Activated T-cell treated with anti-CD3 and anti-CD28 coated beads, Interleukin-2, amount 50 U/mL, for 1 hour (primary cell): ENCODE data around the gene CHRM1.
"Not testable (repeated sequence)": the region's sequence is repeated elsewhere in the genome, so short reads cannot be mapped to it uniquely, and the experiment has no call there.

Experiments used
- DNase-seq: peaks from one replicate; pipeline ENCODE4 v3.0.0-alpha.2; 2020

Gene CHRM1

DNA sequence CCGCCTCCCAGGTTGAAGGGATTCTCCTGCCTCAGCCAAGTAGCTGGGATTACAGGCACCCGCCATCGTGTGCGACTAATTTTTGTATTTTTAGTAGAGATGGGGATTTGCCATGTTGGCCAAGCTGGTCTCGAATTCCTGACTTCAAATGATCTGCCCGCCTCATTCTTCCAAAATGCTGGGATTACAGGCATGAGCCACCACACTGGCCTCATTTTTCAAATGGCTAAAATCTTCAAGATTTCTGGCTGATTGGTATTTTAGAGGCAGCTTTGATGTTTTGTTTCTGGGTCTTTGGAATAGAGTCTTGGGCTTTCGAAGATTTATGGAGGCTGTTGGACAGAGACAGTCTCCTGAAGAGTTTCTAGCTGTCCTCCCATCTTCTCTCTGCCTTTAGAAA lies 46.3 kb downstream of the CHRM1 start:
- no peak for DNase-seq

DNA sequence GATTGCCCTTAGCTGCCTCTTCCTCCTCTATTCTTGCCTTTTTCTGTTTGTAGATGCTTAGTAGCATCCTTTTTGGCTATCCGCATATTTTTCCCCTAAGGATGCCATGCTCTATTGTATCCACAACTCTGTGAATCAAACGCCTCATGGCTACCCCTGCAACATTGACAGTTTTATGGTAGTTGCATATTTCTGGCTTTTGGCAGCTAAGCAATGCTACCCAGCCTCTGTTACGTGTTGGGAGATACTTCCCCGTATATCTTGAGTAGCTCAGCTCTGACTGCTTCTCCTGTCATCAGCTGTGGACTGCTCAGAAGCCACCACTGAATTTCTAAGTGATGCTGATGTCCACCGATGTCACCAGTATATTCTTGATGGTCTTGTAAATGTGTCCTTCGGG lies 55.5 kb downstream of the CHRM1 start:
- DNase-seq = no peak

DNA sequence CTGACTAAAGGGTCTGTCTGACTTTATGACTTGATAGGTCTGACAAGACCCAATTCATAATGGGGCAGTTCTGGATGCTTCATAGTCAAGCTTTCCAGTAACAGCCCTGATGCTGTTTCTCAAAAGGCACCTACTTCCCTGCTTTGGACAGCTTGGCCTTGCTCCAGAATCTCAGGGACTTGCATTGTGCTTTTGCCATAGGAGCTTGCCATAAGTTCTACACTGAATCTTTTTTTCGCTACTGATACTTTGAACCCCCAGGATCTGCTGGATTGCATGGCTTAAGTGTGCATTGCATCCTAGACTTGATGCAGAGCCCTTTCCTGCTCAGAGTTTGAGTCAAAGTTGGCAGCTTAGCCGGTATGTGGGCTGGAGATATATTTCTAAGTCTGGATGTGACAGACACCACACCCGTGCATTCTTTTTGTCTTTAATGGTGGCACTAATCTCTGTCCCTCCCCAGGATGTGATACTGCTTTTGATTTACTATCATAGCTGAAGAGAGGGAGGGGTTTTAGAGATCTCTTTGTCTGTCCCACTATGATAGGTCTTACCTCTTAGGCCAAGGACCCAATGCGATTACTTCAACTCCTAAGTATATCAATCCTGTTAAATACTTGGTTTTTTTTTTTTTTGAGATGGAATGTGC lies 57.4 kb downstream of the CHRM1 start:
- no peak for DNase-seq

DNA sequence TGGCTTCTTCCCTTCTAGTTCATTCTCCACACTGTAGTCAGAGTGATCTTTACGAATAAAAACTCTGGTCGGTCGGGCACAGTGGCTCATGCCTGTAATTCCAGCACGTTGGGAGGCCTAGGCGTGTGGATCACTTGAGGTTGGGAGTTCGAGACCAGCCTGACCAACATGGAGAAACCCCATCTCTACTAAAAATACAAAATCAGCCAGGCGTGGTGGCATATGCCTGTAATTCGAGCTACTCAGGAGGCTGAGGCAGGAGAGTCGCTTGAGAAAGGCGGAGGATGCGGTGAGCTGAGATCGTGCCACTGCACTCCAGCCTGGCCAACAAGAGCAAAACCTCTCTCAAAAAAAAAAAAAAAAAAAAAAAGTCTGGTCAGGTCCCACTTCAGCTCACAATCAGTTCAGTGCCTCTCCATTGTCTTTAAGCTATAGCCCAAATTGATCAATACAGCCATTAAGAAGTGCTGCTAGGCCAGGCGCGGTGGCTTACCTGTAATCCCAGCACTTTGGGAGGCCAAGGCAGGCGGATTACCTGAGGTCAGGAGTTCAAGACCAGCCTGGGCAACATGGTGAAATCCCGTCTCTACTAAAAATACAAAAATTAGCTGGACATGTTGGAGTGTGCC lies 59.5 kb downstream of the CHRM1 start:
- DNase-seq = not testable (repeated sequence)

DNA sequence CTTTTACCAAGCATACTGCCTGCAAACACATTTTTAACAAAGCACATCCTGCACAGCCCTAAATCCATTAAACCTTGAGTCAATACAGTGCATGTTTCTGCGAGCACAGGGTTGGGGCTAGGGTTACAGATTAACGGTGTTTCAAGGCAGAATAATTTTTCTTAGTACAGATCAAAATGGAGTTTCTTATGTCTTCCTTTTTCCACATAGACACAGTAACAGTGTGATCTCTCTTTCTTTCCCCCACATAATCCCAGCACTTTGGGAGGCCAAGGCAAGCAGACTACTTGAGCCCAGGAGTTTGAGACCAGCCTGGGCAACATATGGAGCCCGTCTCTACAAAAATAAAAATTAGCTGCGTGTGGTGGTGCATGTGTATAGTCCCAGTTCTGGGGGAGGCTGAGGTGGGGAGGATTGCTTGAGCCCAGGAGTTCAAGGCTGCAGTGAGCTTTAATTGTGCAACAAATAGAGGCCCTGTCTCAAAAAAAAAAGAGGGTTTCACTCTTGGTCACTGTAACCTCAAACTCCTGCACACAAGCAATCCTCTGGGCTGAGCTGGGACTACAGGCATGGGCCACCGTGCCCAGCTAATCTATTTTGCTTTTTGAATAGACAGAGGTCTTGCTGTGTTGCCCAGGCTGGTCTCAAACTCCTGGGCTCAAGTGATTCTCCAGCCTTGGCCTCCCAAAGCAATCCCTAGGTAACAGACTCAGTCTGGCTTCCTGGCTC lies 60.2 kb downstream of the CHRM1 start:
- no peak for DNase-seq

DNA sequence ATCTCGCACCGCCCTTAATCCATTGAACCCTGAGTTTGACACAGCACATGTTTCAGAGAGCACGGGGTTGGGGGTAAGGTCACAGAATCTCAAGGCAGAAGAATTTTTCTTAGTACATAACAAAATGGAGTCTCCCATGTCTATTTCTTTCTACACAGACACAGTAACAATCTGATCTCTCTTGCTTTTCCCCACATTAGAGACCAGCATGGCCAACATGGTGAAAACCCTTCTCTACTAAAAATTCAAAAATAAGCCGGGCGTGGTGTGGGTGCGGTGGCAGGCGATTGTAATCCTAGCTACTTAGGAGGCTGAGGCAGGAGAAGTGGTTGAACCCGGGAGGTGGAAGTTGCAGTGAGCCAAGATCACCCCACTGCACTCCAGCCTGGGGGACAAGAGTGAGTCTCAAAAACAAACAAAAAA lies 61.9 kb downstream of the CHRM1 start:
- DNase-seq = not testable (repeated sequence)
